ENCODE measurements around the gene CBFA2T2.

GRCh38 chr20:33540427-33540826 is 50.5 kb downstream of the CBFA2T2 start:
- TF ChIP-seq, protein P1, sequence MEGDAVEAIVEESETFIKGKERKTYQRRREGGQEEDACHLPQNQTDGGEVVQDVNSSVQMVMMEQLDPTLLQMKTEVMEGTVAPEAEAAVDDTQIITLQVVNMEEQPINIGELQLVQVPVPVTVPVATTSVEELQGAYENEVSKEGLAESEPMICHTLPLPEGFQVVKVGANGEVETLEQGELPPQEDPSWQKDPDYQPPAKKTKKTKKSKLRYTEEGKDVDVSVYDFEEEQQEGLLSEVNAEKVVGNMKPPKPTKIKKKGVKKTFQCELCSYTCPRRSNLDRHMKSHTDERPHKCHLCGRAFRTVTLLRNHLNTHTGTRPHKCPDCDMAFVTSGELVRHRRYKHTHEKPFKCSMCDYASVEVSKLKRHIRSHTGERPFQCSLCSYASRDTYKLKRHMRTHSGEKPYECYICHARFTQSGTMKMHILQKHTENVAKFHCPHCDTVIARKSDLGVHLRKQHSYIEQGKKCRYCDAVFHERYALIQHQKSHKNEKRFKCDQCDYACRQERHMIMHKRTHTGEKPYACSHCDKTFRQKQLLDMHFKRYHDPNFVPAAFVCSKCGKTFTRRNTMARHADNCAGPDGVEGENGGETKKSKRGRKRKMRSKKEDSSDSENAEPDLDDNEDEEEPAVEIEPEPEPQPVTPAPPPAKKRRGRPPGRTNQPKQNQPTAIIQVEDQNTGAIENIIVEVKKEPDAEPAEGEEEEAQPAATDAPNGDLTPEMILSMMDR (conservative IDR thresholded peaks at IDR 0.05; ENCODE audit: low read length): no peak
- no peak for TF ChIP-seq EZH2phosphoT487 (IDR thresholded peaks at IDR 0.05; ENCODE audit: borderline replicate concordance)

Data from Loucy (cell line).